NCI-H1105 (cell line): ENCODE measurements around the gene GOLM1.
"Not testable (repeated sequence)": the region's sequence is repeated elsewhere in the genome, so short reads cannot be mapped to it uniquely, and the experiment has no call there.

Experiments
- DNase-seq: peaks from one replicate; lab custom pipeline; 2025; lab: John Stamatoyannopoulos, UW

GOLM1 gene

GRCh38 chr9:86082870-86083269 lies 16.5 kb downstream of the GOLM1 start:
- DNase-seq, result no peak

DNA sequence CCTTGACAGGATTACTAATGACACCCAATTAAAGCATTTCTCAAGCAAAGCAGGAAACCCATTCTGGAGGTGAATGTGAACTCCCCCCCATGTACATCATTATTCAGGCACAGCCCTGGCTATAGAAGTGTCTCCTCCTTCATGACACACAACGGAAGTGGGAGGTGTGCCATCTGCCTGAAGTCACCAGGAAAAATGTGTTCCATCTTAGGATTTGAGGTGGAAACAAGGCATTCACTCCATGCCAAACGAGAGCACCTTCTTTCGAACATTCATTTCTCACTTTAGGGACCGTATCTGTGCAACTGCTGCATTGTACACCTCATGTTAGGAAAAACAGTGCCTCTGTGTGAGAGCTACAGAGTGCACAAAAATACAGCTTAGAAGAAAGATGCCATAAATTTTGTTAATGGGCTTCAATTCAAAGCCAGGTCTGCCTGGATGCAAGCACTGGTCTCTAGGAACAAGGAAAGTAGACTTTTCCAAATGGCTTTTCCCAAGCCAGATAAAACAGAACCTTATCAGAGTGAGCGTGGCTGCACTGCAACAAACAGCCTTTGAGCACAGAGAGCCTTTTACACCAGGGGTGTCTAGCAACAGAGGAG lies 19.4 kb downstream of the GOLM1 start:
- DNase-seq, result no peak

GRCh38 chr9:86079421-86079831 lies 19.9 kb downstream of the GOLM1 start:
- no peak for DNase-seq

DNA sequence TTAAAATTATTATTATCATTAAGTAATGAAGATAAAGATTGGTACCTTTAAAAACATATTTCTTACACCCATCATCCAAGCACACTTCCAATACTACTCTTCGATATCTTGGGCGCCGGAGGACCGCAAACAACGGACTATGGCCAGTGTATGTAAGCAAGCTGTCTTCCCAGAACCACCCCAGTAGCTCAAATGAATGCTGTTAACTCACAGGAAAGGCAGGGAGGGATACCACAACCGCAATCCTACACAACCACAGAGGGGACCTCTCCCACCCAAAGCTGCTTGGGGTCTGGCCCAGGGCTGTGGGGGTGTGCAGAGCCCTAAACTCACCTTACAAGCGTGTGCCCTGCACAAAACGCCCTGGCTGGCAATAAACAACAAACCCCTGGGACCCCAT lies 20.6 kb downstream of the GOLM1 start:
- no peak for DNase-seq

DNA sequence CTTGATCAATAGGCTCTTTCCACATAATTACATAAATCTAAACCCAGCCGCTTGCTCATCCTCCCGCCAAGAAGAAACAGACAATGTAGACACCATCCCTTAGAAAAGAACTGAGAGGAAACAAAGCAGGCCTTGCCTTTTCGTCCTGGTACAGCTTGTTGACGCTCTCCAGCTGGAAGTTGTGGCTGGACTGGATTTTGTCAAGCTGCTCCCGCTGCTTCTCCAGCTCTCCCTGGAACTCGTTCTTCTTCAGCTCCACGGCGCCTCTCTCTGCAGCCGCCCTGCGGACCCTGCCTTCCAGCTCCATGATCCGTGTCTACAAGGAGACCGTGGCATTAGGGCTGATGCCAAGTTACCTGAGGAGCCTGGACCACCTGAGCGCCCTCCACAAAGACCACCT lies 22.1 kb downstream of the GOLM1 start:
- no peak for DNase-seq

DNA sequence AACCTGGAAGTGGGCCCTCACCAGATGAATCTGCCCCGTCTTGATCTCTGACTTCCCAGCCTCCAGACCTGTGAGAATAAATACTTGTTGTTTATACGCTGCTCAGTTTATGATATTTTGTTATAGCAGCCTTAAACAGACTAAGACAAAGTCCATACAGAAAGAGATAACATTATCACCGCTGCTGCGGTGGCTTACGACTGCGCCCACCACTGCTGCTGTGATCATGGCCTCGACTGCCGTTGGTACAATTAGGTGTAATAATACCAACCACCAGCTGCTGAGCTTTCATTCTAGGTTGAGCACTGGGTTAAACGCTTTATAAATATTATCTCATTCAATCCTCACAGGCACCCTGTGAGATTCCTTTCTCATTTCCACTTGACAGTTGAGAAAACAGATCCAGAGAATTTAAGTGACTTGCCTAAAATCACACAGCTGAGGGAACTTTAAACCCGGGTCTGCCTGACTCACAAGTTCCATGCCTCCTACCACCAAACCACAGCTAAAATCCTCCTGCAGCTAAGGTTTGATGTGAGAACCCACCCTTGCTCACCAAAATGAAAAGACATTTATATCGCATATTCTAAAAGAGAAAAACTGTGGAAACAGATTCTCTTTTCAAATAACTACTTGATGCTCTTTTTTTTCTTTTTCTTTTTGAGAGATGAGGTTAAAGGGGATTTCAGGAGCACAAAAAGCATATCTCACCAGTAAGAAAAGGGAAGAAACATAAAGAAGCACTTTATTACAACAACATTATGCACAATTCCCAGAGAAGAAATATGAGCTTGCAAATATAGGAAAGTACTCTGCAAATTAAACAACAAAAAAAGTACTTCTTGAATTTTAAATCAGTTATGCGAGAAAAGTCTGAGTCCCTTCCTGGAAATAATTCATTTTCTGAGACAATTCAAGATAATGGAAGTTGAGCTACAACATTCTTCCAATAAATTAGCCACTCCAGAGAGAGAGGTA lies 23.9 kb downstream of the GOLM1 start:
- DNase-seq, result no peak

- DNase-seq, result no peak
Observed at GRCh38 chr9:86073839-86074238, 25.5 kb downstream of the GOLM1 start.

- DNase-seq, result no peak
Observed at GRCh38 chr9:86072394-86072877, 26.9 kb downstream of the GOLM1 start.

DNA sequence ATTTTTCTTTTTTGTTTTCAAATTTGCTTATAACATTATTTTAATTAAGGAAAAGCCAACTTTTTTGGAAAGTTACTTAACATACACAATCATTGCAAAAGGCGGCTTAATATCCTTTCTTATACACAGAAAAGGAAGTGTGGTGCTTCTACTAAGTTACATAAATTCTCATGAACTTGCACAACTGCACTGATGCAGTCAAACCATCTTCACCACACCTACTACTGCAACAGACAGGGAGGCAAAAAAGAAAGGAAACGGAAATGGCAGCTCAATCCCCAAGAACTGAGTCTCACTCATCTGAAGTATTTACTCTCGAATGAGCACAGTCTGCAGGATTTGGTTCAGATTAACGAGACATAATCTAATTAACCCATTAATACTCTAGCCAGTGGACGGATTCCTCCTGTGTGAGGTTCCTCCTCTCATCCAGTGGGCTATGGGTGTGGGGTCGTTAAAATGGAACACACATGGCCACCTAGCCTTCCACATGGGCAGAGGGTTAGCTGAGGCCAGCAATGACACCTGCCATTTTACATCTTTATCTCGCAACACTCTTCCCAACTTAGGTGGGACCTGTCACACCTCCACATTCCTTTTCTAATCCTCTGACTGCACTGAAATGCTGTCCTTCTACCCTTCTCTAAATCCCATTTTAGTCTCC lies 30.0 kb downstream of the GOLM1 start:
- DNase-seq, result no peak

DNA sequence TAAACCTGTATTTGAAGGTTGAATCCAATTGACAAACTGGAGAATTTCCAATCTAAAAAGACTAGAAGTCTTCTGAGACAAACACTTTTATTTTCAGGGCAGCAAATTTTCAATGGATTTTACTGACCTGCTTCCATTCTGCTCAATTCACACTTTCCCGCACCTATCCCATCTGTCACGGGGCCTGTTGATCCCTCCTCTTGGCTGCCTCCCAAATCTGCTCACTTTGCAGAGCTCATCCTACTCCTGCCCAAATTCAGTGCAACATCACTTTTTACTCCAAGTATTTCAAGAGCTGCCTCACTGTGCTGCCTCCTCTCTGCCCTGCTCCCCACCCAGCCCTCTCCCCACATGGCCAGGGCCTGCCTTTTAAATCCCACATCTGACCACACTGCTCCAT lies 35.1 kb downstream of the GOLM1 start:
- no peak for DNase-seq

DNA sequence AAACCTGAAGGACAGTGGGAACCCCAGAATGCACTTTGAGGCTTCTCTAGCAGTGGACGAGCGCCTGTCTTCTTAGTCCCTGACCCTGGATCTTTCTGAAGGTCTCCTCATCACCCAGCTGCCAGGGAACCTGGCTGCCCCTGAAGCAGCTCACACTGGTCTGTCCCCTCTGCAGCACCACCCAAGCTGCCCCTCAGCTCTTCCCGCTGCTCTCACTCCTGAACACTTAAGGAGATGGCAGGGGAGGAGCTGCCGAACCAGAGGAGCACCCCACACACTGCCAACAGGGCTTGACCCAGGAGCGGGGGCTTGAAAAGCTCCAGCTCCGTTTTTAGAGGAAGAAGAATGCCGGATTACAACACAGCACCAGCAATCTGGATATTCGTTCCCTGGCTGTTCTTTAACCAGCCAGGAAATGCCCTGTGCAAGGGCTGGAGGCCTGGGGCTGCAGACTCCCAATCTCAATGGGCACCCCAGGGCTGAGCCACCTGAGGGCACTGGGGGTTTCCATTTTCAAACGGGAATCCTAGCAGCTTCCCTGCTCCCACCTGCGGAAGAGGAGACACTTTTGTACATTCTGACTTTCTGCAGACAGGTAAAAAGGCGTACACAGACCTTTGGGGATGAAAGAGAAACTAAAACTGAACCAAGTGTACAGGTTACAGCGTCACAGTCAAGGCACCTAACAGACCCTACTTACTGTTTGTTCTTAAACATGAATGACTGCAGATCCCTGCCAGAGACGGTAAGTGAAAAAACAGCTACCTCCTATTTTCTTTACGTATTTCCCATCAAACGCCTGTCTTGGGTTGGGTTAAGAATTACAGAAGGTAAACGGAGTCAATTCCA lies 36.3 kb downstream of the GOLM1 start:
- no peak for DNase-seq

DNA sequence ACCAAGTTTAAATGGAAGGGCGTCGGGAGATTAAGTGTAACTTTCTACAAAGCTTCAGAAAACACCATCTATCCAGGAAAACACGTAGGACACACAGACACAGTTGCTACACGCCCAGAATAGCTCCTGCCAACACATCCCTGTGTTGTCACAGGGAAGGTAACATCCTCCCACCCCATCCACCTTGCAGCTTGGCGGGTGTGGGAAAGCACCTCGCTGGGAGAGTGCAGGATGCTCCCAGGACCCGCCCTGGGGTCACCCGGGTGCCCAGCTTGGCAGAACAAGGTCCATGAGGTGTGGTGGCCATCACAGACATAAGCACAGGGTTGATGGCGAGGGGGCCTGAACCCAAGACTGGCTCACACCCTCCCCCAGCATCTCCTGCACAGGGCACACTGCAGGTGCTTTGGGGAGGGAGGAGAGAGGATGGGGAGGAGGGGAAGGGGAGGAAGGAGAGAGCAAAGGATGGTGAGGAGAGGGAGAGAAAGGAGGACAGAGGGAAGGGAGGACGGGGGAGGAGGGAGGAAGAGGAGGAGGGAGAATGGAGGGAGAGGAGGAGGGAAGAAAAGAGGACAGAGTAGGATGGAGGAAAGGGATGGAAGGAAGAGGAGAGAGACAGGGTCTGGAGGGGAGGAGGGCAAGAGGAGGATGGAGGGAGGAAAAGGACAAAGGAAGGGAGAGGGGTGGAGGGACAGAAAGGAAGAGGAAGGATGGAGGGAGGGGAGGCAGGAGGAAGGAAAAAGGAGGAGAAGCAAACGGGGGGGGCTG lies 37.2 kb downstream of the GOLM1 start:
- DNase-seq, result no peak

GRCh38 chr9:86057491-86057890 lies 41.9 kb downstream of the GOLM1 start:
- no peak for DNase-seq

GRCh38 chr9:86054695-86055094 lies 44.7 kb downstream of the GOLM1 start:
- DNase-seq, result no peak

DNA sequence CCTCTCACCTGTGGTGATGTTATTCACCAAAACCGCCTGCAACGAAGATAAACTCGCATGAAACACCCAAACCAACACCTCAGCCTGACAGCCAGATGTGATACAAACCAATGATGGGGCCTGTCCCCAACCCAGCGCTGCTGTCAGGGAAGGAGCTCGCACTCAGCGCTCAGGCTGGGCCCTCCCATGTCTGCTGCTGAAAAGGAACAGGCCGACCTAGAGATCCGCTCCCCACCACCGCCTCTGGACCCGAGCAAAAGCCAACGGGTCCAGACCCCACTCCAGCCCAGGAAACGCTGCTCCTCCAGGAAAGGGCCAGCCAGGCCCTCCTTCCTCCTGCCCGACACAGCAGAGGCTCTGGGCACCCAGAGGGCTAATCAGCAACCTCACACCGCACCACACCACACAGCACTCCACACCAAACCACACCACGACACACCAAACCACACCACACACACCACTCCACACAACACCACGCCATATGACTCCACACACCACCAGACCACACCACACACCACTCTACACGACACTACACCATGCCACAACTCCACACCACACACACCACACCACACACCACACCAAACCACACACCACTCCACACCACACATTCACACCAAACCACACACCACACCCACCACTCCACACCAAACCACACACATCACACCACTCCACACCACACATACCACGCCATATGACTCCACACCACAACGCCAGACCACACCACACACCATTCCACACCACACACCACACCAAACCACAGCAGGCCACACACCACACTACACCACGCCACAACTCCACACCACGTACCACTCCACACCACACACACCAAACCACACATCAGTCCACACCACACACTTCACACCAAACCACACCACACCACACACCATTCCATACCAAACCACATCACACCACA lies 46.5 kb downstream of the GOLM1 start:
- DNase-seq, result no peak

- not testable (repeated sequence) for DNase-seq
Observed at GRCh38 chr9:86048018-86048742, 51.2 kb downstream of the GOLM1 start.

DNA sequence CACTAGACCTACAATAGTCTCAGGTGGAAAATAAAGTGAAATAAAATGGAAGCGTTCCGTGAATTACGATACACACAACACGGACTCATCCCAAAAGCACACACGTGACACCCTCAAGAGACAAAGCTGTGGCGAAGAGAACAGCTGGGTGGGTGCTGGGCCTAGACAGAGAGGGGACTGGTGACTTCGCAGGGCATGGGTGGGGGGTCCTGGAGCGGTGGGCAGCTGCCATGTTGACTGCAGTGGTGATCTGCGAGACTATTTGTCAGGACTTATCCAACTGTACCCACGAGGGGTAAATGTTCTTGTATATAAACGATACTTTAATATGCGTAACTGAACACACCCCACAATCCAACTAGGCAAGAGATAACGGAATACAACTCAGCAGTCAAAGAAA lies 52.0 kb downstream of the GOLM1 start:
- no peak for DNase-seq

DNA sequence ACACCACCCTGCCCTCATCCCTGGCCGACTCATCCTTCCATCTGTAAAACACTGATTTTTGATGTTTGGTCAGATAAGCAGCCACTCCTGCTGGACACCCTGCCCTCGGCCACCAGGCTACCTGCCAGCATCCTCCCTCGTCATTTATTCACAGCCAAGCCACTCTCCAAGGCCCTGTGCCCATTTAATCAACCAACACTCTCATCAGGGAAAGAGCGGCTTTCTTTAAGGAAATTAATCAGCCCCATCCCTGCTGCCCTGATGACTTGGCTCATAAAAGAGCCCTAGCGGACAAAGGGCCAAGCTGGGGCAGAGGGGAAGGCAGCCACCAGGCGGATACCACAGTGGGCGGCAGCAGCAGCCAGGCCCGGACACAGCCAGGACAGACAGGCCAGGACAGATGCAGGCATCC lies 52.4 kb downstream of the GOLM1 start:
- no peak for DNase-seq

GRCh38 chr9:86046071-86046636 lies 53.2 kb downstream of the GOLM1 start:
- no peak for DNase-seq
